Occipital lobe (tissue), 2 donors: ENCODE data around the gene PCYOX1L. TPM values are rescaled to one million over a fixed set of nuclear protein-coding genes. Genes with fewer than 3 reads are reported as not detected.
"Not testable (repeated sequence)": the region's sequence is repeated elsewhere in the genome, so short reads cannot be mapped to it uniquely, and the experiment has no call there.

Experiments
- DNase-seq: peaks from one replicate; lab custom pipeline; 2025; lab: John Stamatoyannopoulos, UW
- total RNA-seq: library from RNA; depleted of rRNA; stranded (reverse); fragments of >200 nt; gene quantifications from one replicate; pipeline ENCODE4 v1.2.3, GENCODE V29; 2014

The PCYOX1L gene
- total RNA-seq, 1 donor from 2014 or later: 11.9 TPM

DNA sequence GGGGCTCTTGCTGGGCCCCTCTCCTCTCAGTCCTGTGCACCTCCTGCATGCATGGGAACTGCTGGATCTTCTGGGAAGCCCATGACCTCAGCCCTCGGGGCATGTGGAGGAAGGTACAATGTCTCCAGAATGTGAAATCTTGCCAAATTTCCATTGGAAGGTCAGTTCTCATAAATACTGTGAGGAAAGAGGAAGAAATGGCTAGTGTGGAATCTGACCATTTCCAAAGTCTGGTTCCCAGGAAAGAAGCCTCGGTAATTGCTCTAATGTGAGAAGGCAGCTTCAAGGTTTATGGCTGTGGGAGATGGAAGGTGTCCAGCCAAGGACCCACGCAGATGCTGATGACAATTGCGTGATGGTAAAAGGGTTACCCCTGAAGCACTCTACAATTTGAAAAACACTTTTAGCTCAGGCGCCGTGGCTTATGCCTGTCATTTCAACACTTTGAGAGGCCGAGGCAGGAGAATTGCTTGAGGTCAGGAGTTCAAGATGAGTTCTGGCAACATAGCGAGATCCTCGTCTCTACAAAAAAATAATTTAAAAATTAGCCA is 29.3 kb downstream of the PCYOX1L start:
- DNase-seq: no peak

- no peak for DNase-seq
Observed at GRCh38 chr5:149387982-149388381, 30.1 kb downstream of the PCYOX1L start.

GRCh38 chr5:149388498-149389190 is 30.8 kb downstream of the PCYOX1L start:
- DNase-seq: no peak

GRCh38 chr5:149389552-149390495 is 32.0 kb downstream of the PCYOX1L start:
- no peak for DNase-seq

GRCh38 chr5:149391076-149391475 is 33.2 kb downstream of the PCYOX1L start:
- not testable (repeated sequence) for DNase-seq

DNA sequence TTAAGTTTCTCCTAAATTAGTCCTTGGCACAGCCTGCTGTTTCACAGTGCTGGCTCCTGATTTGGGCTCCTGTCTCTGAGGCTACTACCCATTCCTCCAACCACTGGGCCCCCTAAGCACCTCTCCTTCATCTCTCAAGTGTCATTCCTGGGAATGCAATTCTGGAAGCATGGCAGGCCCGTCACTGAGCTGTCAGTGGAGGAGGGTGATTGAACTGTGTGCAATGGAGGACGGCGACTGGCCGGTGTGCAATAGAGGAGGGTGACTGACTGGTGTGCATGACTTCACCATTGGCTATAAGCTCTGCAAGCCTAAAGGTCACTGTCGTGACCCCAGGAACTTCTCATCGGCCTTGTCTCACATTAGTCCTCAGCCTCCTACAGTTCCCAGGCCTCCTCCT is 33.7 kb downstream of the PCYOX1L start:
- no peak for DNase-seq

DNA sequence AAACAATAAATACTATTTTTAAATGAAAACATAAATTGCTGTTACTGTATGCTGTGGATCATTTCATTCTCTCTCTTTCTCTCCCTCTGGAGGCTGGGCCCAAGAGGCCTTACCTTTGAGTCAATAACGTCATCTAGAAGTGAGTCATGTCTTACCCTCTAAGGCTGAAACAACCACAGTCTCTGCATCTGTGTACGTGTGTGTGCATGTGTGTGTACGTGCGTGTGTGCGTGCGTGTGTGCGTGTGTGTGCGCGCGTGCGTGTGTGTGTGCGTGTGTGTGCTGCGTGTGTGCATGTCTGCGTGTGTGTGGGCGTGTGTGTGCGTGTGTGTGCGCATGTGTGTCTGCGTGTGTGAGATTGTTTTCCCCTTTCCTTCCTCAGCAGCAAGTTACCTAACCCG is 34.9 kb downstream of the PCYOX1L start:
- no peak for DNase-seq

DNA sequence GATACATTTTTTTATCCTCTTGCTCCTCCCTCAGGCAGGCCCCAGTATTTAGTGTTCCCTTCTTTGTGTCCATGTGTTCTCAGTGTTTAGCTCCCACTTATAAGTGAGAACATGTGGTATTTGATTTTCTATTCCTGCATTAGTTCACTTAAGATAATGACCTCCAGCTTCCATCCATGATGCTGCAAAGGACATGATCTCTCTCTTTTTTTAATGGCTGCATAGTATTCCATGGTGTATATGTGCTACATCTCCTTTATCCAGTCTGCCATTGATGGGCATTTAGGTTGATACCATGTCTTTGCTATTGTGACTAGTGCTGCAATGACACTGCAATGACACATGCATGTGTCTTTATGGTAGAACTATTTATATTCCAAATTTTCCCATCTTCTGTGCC is 37.1 kb downstream of the PCYOX1L start:
- not testable (repeated sequence) for DNase-seq

GRCh38 chr5:149397530-149397929 is 39.7 kb downstream of the PCYOX1L start:
- DNase-seq: no peak

DNA sequence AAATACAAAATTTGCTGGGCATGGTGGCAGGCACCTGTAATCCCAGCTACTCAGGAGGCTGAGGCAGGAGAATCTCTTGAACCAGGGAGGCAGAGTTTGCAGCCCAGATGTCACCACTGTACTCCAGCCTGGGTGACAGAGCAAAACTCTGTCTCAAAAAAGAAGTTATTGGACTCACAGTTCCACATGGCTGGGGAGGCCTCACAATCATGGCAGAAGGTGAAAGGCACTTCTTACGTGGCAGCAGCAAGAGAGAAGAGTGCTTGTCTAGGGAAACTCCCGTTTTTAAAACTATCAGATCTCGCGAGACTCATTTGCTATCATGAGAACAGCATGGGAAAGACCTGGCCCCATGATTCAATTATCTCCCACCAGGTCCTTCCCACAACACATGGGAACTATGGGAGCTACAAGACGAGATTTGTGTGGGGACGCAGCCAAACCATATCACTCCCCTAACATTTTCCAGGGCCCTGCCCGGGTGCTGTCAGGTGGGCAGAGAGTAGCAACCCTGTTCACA is 41.0 kb downstream of the PCYOX1L start:
- not testable (repeated sequence) for DNase-seq

DNA sequence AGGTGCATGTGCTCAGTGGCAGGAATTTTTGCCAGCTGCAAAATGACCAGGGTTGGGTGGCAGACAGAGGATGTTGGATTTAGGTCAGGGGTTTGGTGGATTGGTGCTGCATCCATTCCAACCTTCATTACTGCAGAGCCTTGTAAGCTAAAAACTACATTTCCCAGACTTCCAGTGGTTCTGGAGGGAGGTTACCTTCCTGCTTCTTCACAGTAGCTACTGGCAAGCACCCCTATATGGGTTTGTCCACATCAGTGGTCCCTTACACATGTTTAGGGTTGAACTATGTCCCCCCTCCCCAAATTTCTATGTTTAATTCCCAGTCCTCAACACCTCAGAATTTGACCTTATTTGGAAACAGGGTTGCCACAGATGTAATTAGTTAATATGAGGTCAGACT is 41.9 kb downstream of the PCYOX1L start:
- no peak for DNase-seq

DNA sequence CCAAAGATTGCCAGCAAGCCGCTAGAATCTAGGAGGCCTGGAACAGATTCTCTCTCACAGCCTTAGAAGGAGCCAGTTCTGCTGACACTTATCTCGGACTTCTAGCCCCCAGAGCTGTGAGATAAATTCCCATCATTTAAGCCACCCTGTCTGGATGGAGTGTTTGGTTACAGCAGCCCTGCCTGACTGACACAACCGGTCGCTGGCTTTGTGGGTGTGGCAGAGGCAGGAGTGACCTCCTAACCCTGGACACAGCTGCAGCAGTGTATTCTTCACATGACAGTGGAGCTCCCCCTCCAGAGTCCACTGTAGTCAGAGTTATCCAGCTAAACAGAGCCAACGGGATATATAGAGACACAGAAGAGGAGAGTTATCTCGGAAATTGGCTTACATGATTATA is 42.5 kb downstream of the PCYOX1L start:
- no peak for DNase-seq

GRCh38 chr5:149401051-149401450 is 43.2 kb downstream of the PCYOX1L start:
- DNase-seq: no peak

DNA sequence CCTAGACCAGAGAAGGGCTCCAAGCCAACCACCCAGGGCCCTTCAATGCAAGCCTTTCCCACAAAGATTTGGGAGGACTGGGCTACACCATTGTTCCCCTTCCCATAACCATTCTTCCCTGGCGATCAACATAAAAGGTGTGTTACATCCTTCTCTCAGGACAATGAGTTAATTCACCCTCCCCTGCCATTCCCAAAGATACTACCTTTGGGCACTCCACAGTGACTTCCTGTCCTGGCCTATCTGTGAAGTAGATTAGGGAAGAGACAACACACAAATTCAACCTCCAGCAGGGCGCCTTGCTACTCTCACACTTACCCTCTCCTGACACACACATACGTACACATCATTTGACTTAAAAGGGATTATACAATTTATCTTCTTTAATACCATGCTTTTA is 44.4 kb downstream of the PCYOX1L start:
- DNase-seq: no peak

GRCh38 chr5:149403923-149404745 is 46.3 kb downstream of the PCYOX1L start:
- no peak for DNase-seq

- no peak for DNase-seq
Observed at GRCh38 chr5:149404746-149405549, 47.1 kb downstream of the PCYOX1L start.

DNA sequence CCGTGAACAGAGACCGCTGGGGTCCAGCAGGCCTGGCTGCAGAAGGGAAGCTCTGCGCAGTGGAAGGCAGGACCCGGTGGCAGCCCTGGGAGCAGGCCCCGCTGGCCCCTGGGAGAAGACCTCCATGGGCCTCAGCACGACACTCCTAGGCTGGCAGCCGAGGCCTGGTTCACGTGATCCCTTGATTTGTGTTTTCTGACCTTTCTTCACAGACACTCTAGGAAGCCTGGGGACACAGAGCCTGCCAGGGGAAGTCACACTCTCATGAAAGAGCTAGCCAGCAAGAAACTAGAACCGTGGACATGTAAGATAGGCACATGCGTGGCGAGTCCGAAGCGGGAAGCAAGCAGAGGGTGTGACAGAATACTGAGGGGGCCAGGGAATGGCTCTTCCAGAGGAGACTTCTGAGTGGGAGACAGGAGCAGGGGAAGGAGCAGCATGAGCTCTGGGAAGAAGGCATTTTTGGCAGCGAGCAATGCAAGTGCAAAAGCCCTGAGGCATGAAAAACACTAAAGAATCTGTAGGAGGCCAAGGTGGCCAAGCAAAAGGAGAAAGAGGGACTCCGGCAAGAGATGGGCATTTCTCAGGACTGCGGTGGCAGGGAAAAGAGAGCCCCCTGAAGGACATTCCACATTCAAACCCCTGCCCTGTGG is 47.8 kb downstream of the PCYOX1L start:
- no peak for DNase-seq

- DNase-seq: no peak
Observed at GRCh38 chr5:149406203-149406978, 48.5 kb downstream of the PCYOX1L start.

- DNase-seq: no peak
Observed at GRCh38 chr5:149406979-149407306, 49.1 kb downstream of the PCYOX1L start.
